C4-2B (cell line): ENCODE measurements around the gene EMILIN3.

Experiments
- CTCF ChIP-seq: fragments of 450-650 bp; conservative IDR thresholded peaks from 2 replicates; pipeline ENCODE4 v1.5.1; 2017; ENCODE audit warnings: mild to moderate bottlenecking
- ZFX ChIP-seq: fragments of 450-650 bp; IDR thresholded peaks from 2 replicates; pipeline ENCODE4 v1.6.1; 2017

- TF ChIP-seq CTCF, result no peak
- TF ChIP-seq ZFX, result no peak
Measured at GRCh38 chr20:41360831-41361756, 5.5 kb downstream of the EMILIN3 start.
